ENCODE results near the gene SSUH2.
"Not testable (repeated sequence)": the region's sequence is repeated elsewhere in the genome, so short reads cannot be mapped to it uniquely, and the experiment has no call there.

SSUH2 gene

DNA sequence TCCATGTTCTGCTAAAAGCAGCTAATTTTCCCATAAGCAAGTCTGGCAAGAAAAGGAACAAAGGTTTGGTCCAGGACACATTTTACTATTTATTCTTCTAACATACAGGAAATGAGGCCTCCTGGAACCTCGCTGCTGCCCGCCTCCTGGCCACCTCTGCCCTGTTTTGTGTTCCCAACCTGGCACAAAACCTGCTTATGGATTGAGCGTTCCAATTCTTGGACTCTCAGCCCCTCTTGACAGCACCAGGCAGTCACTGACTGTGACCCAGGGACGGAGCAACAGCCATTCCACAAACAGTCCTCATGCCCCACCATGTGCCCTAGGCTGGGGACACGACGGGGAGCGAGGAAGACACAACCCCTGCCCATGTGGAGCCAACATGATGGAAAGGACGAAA, 11.6 kb upstream of the SSUH2 start:
- DNase-seq (ENCODE audit: low read depth): no peak
- no peak overlapping the region for H3K4me3 ChIP-seq (ENCODE audit: low read length)
- H3K36me3 ChIP-seq (ENCODE audit: control insufficient read depth, insufficient read depth, low read length, severe bottlenecking): no peaks in the 10 kb centered on the region
- no peak overlapping the region for H3K9ac ChIP-seq (ENCODE audit: low read length)
- no peaks in the 10 kb centered on the region for H3K4me1 ChIP-seq (ENCODE audit: control insufficient read depth, insufficient read depth, low read length)
- peaks cover 33% of the 10 kb centered on the region for H3K27me3 ChIP-seq (replicated peaks; ENCODE audit: control insufficient read depth, insufficient read depth, low read length)
- peaks cover 5% of the 10 kb centered on the region for H3K9me3 ChIP-seq (ENCODE audit: control insufficient read depth, low read length)

DNA sequence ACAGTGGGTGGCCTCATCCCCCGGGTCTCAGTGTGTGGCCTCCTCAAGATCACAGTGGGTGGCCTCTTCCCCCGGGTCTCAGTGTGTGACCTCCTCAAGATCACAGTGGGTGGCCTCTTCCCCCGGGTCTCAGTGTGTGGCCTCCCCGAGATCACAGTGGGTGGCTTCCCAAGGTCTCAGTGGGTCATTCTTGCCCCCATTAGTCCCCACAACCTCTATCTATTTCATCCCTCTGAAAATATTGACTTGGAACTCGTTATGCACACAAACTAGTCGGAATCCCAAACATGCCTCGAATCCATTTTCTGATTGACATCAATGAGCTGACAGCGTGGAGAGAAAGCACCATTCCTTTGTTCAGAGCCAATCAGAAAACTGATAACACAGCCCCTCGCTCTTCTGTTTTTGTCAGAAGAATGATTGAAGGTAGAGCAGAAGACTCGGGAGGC, 10.8 kb upstream of the SSUH2 start:
- Histone ChIP-seq H3K36me3 (ENCODE audit: control insufficient read depth, insufficient read depth, low read length, severe bottlenecking) (no peaks in the 10 kb centered on the region), H3K9ac (ENCODE audit: low read length) (no peak overlapping the region), H3K4me1 (ENCODE audit: control insufficient read depth, insufficient read depth, low read length) (no peaks in the 10 kb centered on the region), H3K27me3 (replicated peaks; ENCODE audit: control insufficient read depth, insufficient read depth, low read length) (peaks cover 42% of the 10 kb centered on the region), H3K9me3 (ENCODE audit: control insufficient read depth, low read length) (peaks cover 5% of the 10 kb centered on the region), H3K4me3 (ENCODE audit: low read length) (no peak overlapping the region)
- DNase-seq (ENCODE audit: low read depth): no peak

DNA sequence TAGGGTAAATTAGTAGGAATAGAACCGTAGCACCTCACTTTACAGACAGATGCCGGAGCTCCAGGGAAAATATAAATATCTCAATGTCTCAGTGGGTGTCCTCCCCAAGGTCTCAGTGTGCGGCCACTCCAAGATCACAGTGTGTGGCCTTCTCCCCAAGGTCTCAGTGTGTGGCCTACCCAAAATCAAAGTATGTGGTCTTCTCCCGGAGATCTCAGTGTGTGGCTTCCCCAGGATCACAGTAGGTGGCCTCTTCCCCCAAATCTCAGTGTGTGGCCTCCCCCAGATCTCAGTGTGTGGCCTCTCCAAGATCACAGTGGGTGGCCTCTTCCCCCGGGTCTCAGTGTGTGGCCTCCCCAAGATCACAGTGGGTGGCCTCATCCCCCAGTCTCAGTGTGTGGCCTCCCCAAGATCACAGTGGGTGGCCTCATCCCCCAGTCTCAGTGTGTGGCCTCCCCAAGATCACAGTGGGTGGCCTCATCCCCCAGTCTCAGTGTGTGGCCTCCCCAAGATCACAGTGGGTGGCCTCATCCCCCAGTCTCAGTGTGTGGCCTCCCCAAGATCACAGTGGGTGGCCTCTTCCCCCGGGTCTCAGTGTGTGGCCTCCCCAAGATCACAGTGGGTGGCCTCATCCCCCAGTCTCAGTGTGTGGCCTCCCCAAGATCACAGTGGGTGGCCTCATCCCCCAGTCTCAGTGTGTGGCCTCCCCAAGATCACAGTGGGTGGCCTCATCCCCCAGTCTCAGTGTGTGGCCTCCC, 10.2 kb upstream of the SSUH2 start:
- not testable (repeated sequence) for H3K36me3 ChIP-seq (ENCODE audit: control insufficient read depth, insufficient read depth, low read length, severe bottlenecking)

DNA sequence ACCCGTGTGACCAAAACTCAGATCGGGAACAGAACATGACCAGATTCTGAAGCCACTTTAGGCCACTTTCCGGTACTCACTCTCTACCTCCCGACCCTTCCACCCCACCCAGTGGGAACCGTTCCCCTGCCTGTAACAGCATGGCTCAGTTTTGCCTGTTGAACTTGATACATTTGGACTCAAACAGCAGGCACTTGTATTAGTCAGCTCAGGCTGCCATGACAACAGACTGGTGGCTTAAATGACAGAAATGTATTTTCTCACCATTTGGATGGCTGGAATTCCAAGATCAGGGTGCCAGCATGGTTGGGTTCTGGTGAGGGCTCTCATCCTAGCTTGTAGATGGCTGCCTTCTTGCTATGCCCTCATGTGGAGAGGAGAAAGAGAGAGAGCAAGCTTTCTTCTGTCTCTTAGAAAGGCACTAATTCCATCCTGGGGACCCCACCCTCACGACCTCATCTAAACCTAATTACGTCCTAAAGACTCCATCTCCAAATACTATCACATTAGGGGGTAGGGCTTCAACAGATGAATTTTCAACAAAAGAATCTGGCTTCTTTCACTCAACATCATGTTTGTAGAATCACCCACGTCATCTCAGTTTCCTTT, 9.3 kb upstream of the SSUH2 start:
- no peak overlapping the region for H3K9ac ChIP-seq (ENCODE audit: low read length)
- H3K4me1 ChIP-seq (ENCODE audit: control insufficient read depth, insufficient read depth, low read length): no peaks in the 10 kb centered on the region
- peaks cover 51% of the 10 kb centered on the region for H3K27me3 ChIP-seq (replicated peaks; ENCODE audit: control insufficient read depth, insufficient read depth, low read length)
- DNase-seq (ENCODE audit: low read depth): no peak
- no peak overlapping the region for H3K4me3 ChIP-seq (ENCODE audit: low read length)
- peaks cover 5% of the 10 kb centered on the region for H3K9me3 ChIP-seq (ENCODE audit: control insufficient read depth, low read length)
- no peaks in the 10 kb centered on the region for H3K36me3 ChIP-seq (ENCODE audit: control insufficient read depth, insufficient read depth, low read length, severe bottlenecking)

More for the DNA sequence above, 10.2 kb upstream of the SSUH2 start:
- H3K27me3 ChIP-seq (replicated peaks; ENCODE audit: control insufficient read depth, insufficient read depth, low read length): peaks cover 46% of the 10 kb centered on the region
- not testable (repeated sequence) for H3K4me1 ChIP-seq (ENCODE audit: control insufficient read depth, insufficient read depth, low read length); H3K9me3 ChIP-seq (ENCODE audit: control insufficient read depth, low read length); H3K4me3 ChIP-seq (ENCODE audit: low read length); H3K9ac ChIP-seq (ENCODE audit: low read length); DNase-seq (ENCODE audit: low read depth)

DNA sequence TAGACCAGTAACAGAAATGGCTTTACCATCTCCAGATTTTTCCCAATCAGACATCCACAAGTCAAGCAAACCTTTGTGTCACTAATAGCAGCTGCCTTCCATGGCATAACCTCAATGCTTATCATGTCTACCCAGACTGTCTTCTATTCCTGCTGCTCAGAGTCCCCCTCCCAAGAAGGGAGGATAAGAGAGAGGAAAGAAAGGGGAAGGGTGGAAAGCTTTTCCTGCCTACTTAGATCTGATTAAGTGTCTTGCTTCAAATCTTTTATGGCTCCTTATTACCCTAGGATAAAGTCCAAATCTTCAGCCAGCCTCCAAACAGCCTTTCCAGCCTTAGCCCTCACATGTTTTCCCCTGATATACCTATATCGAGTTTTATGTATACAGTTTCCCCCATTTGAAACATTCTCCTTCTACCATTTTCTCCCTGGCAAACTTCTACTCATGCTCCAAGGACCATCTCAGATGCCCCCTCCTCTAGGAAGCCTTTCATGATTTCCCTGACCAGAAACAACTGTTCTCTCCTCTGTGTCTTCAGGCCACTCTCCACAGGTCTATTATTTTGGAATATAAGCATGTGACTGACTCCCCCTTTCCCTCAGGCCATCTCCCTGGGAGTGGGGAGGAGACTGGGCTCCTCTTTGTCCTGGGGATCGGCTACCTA, 7.9 kb upstream of the SSUH2 start:
- Histone ChIP-seq H3K27me3 (replicated peaks; ENCODE audit: control insufficient read depth, insufficient read depth, low read length) (peaks cover 54% of the 10 kb centered on the region), H3K9ac (ENCODE audit: low read length) (no peak overlapping the region), H3K36me3 (ENCODE audit: control insufficient read depth, insufficient read depth, low read length, severe bottlenecking) (no peaks in the 10 kb centered on the region), H3K9me3 (ENCODE audit: control insufficient read depth, low read length) (peaks cover 5% of the 10 kb centered on the region), H3K4me1 (ENCODE audit: control insufficient read depth, insufficient read depth, low read length) (no peaks in the 10 kb centered on the region), H3K4me3 (ENCODE audit: low read length) (no peak overlapping the region)
- no peak for DNase-seq (ENCODE audit: low read depth)

DNA sequence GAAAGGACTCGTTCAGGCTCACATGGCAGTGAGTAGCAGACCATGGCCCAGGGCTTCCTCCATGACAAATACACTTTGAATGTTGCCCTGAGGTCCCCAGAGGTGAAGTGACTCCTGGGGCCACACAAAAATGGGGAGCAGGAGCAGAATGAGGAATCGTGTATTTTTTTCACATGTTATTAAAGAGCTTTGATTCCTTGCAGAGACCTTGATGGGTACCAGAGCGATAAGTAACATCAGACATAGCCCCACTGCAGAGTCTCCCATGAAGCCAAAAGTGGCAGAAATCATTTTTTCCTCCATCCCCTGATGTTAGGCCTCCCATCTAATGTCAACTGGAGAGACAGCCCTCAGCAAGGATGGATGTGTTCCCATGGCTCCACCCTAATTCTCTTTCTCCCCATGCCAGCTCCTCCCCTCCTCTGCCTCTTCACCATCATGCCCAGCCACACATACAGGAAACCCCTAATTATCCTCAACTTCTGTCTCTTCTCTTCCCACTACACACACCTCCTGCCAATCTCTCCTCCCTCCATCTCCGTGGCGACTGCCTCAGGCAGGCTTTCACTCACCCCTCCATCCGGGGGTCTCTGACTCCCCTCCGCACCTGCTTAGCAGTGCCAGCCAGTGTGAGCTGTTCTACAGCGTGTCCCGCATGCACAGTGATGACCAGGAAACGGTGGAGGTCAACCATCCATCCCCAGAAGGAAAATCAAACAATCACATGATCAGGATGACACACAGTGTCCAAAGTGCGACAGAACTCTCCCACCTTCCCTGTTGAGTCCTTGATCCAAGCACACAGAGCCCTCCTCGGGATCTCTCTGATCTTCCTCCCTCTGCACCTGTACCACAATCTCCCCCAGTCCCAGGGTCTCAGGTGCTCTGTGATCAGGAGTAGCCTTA, 7.1 kb upstream of the SSUH2 start:
- H3K4me3 ChIP-seq (ENCODE audit: low read length): no peak overlapping the region
- no peak for DNase-seq (ENCODE audit: low read depth)
- H3K9me3 ChIP-seq (ENCODE audit: control insufficient read depth, low read length): peaks cover 5% of the 10 kb centered on the region
- no peak overlapping the region for H3K9ac ChIP-seq (ENCODE audit: low read length)
- peaks cover 59% of the 10 kb centered on the region for H3K27me3 ChIP-seq (replicated peaks; ENCODE audit: control insufficient read depth, insufficient read depth, low read length)
- no peaks in the 10 kb centered on the region for H3K4me1 ChIP-seq (ENCODE audit: control insufficient read depth, insufficient read depth, low read length)
- H3K36me3 ChIP-seq (ENCODE audit: control insufficient read depth, insufficient read depth, low read length, severe bottlenecking): no peaks in the 10 kb centered on the region

DNA sequence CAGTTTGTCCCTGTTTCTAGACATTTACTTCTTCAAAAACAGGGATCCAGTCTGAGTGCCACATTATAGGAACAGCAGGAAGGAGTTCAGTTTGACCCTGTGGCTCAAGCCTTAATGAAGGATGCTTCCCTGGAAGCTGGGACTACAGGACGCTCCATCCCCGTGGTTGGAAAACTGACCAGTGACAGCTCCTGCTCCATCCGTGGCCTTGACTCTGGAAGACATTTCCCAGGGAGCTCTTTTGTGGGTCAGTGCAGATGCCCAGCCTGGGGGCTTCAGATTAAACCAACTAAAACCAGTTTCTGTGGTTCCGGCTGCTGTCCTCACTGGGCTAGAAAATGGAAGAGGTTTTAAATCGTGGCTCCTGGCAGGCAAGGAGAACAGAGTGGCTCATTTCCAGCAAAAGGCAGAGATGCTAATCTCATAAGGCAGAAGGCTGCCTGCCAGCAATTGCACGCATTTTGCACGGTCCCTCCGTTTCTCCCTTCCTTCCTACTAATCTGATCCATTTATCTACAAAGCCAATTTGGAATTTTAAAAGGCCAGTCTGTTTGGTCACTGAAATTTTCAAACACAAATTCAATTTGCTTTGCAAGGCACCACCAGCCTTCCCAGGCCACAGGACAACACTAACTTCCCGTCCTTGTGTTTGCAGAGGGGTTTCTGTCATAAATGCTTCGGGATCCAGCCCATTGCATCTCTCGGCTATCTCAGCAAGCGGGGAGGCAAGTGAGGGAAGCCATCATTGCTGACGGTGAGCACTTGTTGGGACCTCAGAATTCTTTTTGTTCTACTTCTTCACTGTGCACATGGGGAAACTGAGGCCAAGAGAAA, 6.2 kb upstream of the SSUH2 start:
- Histone ChIP-seq H3K4me1 (ENCODE audit: control insufficient read depth, insufficient read depth, low read length) (no peaks in the 10 kb centered on the region), H3K27me3 (replicated peaks; ENCODE audit: control insufficient read depth, insufficient read depth, low read length) (peaks cover 57% of the 10 kb centered on the region), H3K4me3 (ENCODE audit: low read length) (no peak overlapping the region), H3K36me3 (ENCODE audit: control insufficient read depth, insufficient read depth, low read length, severe bottlenecking) (no peaks in the 10 kb centered on the region), H3K9me3 (ENCODE audit: control insufficient read depth, low read length) (peaks cover 5% of the 10 kb centered on the region), H3K9ac (ENCODE audit: low read length) (no peak overlapping the region)
- peak; percentile 60 for DNase-seq (ENCODE audit: low read depth)

DNA sequence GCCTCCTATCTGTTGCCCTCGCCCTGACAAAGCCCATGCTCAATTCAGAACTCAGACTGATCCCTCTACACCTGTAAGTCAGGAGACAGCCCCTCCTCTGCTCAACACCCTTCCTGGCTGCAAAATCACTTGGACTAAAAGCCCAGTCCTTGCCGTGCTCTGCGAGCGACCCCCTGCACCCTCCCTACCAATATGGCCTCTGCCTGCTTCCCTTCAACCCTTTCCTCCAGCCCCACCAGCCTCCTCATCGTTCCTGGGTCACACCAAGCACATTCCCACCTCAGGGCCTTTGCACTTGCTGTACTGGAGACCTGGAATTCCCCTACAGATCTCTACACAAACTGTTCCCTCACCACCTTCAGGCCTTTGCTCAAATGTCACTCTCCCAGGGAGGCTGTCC, 5.2 kb upstream of the SSUH2 start:
- no peak for DNase-seq (ENCODE audit: low read depth)
- Histone ChIP-seq H3K27me3 (replicated peaks; ENCODE audit: control insufficient read depth, insufficient read depth, low read length) (peaks cover 63% of the 10 kb centered on the region), H3K4me1 (ENCODE audit: control insufficient read depth, insufficient read depth, low read length) (no peaks in the 10 kb centered on the region), H3K4me3 (ENCODE audit: low read length) (no peak overlapping the region), H3K36me3 (ENCODE audit: control insufficient read depth, insufficient read depth, low read length, severe bottlenecking) (no peaks in the 10 kb centered on the region), H3K9me3 (ENCODE audit: control insufficient read depth, low read length) (peaks cover 5% of the 10 kb centered on the region), H3K9ac (ENCODE audit: low read length) (no peak overlapping the region)

DNA sequence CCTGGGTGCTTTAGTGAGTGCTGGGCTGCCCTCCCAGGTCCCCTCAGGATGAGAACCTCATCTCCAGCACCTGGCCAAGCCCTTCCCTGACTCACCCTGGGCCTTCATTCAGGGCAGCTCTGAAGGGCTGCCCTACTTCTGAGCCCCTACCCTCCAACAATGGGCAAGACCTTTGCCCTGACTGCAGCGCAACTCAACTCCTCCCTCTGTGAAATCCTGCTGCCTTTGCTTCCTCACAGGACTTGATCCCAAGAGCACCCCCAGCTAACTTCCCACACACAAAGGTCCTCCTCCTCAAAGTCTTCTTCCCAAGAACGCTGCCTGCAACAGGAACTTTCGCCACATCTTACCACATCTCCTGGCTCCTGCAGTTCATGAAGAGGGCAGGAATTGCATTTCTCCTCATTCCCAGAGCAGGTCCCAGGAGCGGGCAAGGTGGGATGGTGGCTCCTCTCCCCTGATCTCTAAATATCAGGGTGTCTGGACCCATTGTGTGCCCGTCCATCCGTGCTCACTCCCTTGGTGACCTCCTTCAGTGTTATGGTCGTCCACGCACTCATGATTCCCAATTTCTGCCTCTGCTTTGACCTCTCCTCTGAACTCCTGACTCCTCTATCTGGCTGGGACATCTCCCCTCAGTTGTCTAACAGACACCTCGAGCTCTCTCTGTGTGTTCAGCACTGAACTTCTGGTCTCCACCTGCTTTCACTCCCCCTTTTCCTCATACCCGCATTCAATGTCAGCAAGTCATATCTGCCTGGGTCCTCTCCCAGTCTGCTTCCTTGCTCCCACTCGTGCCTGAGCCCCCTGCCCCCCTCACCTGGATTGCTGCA, 4.5 kb upstream of the SSUH2 start:
- H3K4me3 ChIP-seq (ENCODE audit: low read length): no peak overlapping the region
- H3K9me3 ChIP-seq (ENCODE audit: control insufficient read depth, low read length): peaks cover 3% of the 10 kb centered on the region
- H3K36me3 ChIP-seq (ENCODE audit: control insufficient read depth, insufficient read depth, low read length, severe bottlenecking): no peaks in the 10 kb centered on the region
- H3K27me3 ChIP-seq (replicated peaks; ENCODE audit: control insufficient read depth, insufficient read depth, low read length): peaks cover 68% of the 10 kb centered on the region
- no peaks in the 10 kb centered on the region for H3K4me1 ChIP-seq (ENCODE audit: control insufficient read depth, insufficient read depth, low read length)
- H3K9ac ChIP-seq (ENCODE audit: low read length): no peak overlapping the region
- DNase-seq (ENCODE audit: low read depth): no peak

All from adipocyte (in vitro differentiated cells).